Measurements from ENCODE around the gene BRD1.
"Not testable (repeated sequence)": the region's sequence is repeated elsewhere in the genome, so short reads cannot be mapped to it uniquely, and the experiment has no call there.

Gene BRD1

DNA sequence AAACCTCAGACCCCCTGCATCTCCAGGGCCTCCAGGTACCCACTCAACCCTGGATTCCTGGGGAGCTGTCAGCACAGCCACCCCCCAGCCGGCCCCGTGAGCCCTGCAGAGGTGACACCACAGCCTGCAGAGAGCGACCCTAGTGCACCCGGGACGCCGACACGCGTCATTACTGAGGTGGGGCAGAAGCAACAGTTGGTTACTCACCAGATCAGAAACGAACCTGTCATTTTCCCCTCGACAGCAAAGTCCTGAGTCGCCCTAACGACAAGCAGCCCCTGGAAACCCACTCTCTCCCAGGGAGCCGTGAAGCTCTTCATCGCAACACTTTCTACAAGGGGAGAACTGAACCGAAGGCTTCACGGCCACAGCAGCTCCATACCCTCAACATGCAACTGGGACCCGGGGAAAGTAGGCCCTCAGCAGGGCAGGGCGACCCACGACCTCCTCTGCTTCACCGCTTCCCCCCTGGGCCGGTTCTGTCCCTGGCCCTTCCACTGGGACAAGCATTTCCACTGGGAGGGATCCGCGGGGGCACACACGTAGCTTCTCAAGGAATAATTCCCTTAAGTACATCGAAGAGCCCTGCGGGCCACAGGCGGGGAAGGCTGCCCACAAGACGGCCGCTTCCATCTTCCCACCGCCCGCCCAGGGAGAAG lies 1.6 kb downstream of the BRD1 start:
- no peak for DNase-seq

DNA sequence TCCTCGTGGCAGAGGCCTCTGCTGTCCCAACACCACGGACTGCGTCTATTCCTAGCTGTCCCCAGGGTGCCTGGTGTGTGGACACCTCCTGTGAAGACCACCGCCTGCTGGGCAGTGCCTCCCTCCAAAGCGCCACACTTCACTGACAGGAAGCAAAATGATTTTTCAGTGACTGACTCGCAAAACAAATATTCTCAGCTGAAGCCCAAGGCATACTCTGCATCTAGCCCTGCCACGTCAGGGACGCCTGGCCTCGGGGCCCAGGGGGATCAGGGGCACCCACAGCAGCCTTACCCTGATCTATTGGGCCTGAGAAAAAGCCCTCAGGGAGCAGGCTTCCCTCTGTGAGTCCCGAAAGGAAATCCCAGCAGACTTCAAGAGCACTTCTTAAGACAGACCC lies 2.2 kb downstream of the BRD1 start:
- DNase-seq, result no peak

DNA sequence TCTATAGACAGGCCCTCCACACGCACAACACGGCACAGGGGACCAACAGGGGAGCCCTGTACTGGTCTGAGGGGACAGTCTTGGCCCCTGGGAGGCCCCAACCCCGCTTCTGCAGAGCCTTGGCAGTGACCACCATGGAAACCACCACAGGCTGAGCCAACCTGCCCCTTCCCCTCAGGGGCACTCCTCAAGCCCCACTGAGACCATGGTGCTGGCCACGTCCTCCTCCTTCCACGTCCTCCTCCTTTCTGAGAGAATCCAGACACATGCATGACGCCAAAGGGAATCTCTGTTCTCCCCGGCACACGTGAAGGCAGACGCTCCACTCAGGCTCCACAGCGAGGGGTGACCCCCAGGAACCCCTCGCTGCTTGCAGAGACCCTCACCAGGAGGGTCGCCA lies 2.7 kb downstream of the BRD1 start:
- DNase-seq, result no peak

DNA sequence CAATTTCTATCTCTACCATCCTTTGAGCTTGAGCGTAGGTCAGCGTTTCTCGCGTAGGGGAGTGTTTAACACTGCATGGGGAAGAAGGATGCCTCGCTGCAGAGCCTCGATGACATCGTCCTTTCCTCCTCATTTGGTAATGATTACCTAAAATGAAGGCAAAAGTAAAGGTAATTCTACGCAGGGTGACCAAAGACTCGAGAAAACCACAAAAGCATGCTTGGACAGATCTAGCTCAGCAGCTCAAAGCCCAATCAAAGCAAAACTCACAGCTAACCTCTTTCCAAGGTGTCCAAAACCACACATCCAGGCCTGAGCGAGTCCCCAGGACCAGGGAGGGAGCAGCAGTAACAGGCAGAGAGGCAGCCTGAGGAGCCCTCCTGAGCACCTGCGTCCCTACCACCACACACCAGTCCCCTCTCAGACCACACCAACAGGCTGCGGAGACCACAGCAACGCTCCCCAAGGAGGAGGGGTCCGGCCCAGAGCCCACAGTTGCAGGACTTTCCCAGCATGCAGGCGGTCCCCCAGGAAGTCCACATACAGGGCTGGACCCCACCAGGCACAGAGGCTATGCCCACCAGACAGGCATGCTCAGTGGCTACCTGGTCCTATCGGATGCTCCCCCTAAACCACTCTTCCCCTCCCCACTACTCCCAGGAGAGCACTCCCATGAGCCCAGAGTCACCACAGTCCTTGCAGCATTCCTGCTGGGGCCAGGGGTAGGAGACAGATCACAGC lies 3.3 kb downstream of the BRD1 start:
- DNase-seq, result no peak

DNA sequence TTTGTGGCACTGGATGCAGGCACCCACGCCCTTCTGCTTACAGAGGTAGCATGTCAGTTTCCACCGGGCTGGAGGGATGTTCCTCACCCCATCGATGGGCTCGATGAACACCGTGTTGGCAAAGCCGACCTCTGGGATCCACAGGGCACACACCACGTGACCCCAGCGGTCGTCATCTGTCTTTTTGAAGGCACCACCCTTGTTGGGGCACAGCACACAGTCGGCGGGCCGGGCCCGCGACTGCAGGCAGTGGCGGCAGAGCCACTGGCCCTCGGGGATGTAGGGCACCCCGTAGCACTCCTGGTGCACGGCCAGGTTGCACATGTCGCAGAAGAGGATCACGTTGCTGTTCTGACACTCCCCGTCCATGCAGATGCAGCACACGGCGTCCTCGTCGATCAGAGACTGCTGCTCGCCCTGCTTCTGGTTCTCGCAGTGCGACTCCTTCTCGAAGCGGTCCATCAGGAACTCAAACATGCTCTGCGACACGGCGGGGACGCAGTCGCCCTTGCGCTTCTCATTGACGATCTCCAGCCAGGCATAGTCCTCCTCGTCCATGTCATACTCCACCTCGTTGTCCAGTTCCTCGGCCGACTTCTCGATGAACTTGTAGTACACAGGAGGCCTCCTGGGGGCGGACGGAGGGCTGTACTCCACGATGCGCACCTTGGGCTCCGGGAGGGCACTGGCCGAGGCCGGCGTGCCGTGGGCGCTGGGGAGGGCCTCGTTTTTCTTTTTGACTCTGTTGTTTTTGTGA lies 4.2 kb downstream of the BRD1 start:
- DNase-seq, result no peak

DNA sequence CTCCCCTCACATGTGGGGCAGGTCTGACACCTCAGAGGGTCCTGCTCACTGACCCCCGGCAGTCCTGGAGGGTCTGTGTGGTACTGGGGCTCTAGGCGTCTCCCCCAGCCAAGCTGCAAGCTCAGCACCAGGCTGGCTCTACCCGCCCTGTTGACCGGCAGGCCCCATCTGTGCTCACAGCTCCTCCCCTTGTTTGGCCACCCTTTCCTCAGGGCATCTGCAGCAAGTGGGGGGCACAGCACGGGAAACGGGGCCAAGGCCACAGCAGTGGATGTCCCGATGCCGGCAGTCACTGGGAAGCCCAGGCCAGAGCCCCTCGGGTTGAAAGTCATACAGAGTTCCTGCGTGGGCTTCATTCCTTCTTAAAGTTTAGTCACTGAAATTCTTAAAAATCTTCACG lies 5.9 kb downstream of the BRD1 start:
- not testable (repeated sequence) for DNase-seq

DNA sequence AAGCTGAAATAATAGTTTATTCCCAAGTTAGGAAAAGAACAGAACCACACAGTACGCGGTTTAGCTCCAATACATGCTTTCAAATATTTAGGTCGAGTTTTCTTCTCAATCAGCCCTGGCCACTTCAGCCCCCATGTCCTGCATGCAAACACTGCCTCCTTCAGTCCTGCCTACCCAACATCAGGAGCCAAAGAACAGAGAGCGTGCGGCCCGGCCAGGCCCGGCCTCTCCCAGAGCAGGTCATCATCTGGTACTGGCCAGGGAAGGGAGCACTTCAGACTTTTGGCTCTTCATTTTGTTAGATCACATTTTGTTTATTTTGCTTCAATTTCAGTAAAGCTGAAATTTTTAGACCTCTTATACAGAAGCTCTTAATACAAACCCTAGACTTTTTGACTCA lies 6.7 kb downstream of the BRD1 start:
- no peak for DNase-seq

DNA sequence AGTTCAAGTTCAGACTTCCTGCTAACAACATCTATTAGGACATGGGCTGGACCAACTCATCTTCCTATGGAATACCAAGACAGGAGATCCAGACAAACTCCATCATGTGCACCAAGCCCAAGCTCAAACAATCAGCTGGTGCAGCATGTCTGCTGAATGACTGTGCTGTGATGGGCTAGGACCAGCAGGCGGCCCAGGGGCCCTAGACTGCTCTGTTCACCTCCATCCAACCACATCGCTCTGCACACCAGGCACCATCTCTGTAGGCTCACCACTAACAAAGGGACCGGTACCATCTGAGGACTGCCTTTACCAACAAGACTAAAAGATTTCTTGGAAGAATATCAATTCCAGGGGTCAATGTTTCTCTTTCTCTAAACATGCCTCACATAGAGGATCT lies 10.3 kb downstream of the BRD1 start:
- DNase-seq, result no peak

DNA sequence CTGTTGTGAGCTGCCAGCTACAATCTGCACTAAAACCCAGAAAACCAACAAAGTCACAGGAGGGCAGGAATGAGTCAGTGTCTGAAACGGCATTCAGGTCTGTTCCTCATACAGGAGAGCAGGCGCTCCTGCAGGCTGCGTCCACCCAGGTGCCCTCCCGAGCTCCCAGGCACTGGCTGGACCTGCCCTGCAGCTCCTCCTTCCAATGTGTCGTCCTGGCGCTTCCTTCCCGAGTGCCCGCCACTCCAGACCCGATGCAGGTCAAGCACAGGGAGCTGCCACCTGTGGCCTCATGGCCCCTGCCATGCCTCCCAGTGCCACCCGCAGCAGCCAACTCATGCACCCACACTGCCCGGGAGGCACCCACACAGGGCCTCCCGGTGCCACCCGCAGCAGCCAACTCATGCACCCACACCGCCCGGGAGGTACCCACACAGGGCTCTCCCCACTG lies 12.0 kb downstream of the BRD1 start:
- no peak for DNase-seq

DNA sequence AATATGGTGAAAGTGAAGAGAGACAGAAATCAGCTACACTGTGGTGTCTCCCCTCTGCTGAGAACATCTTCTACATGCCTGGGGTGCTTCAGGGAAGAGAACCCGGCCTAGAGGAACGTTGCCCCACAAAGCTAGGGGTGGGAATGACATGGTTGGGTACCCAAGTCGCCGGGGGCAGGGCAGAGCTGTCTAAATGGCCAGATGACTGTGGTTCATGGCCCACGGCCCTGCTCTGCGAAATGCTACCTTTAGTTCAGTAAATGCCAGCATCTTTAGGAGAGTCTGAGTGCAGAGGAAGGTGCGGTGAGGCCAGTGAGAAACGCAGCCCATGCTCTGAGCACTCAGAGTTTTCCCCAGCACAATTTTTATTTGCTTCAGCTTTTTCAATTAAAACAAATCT lies 12.8 kb downstream of the BRD1 start:
- no peak for DNase-seq

DNA sequence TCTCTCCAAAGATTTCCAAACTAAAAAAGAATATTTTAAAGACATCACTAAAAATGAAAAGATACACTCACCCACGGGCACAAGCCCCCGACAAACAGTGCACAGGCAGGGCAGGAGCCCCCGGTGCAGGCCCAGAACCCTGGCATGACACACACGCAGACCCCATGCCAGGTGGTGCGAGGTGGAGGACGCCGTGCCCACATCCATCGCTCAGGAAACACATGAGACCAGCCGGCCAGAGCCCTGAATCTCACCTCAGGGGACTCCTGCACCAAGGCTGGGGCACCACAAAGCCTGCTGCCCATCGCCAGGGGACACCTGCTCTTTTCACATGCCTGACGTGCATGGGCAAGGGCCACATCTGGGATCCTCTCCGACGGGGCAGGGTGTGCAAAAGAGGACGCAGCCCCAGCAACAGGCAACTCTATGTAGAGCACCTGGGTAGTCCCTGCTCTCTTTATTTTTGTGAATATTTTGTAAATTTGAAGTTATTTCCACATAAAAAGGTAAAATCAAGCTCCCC lies 13.4 kb downstream of the BRD1 start:
- no peak for DNase-seq

DNA sequence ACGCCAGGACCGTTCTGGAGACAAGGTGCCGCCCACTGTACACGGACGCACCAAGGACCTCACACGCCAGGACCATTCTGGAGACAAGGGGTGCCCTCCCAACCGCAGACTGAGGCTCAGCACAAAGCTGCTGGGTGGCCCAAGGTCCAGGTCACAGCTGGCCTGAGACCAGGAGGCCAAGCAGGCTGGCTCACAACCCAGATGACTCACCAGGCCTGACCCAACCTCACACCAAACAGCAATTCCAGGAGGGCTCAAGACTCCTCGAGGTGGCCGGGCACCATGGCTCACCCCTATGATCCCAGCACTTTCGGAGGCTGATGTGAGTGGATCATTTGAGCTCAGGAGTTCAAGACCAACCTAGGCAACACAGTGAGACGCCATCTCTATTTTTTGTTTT lies 14.8 kb downstream of the BRD1 start:
- DNase-seq, result no peak

DNA sequence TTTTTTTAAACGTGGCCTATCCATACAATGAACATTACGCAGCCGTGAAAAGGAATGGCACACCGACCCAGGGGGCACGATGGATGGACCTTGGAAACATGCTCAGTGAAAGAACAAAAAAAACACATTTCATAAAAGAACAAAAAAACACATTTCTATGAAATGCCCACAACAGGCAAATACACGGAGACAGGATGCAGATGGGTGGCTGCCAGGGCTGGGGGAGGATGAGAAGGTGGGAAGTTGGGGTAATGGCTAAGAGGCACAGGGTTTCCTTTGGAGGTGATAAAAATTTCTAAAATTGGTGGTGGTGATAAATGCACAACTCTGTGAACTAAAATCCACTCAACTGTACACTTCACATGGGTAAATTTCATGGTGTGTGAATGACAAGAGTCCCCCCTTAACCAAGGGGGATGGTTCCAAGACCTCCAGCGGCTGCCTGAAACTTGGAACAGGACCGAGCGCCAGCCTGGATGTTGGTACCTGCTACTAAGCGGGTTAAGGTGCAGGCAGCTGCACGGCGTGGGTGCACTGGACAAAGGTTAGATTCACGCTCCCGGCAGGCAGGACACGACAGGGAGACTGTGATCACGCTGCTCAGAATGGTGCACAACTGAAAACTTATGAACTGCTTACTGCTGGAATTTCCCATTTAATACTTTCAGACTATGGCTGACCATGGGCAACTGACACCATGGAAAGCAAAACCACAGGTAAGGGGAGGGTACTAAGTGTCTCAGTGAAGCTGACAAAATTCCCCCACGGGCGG lies 16.5 kb downstream of the BRD1 start:
- no peak for DNase-seq

DNA sequence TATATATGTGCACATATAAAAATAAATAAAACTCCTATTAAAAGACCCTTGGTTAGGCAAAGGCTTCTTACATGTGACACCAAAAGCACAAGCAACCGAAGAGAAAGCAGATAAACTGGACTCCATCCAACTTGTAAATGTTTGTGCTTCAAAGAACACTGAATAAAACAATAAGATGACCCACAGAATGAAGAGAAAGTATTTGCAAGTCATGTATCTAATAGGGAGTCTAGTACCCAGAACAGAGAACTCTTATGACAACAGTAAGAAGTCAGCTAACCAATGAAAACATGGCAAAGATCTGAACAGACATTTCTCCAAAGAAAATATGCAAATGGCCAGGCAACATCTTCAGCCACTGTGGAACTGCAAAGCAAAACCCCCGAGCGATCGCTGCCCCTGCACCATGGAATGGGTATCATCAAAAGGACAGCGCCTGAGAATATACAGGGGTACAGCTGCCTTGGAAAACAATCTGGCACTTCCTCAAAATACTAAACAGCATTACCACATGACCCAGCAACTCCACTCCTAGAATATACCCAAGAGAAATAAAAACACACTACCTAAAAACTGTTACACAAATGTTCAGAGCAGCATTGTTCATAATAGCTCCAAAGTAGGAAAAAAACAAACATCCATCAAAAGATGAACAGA lies 17.2 kb downstream of the BRD1 start:
- no peak for DNase-seq

DNA sequence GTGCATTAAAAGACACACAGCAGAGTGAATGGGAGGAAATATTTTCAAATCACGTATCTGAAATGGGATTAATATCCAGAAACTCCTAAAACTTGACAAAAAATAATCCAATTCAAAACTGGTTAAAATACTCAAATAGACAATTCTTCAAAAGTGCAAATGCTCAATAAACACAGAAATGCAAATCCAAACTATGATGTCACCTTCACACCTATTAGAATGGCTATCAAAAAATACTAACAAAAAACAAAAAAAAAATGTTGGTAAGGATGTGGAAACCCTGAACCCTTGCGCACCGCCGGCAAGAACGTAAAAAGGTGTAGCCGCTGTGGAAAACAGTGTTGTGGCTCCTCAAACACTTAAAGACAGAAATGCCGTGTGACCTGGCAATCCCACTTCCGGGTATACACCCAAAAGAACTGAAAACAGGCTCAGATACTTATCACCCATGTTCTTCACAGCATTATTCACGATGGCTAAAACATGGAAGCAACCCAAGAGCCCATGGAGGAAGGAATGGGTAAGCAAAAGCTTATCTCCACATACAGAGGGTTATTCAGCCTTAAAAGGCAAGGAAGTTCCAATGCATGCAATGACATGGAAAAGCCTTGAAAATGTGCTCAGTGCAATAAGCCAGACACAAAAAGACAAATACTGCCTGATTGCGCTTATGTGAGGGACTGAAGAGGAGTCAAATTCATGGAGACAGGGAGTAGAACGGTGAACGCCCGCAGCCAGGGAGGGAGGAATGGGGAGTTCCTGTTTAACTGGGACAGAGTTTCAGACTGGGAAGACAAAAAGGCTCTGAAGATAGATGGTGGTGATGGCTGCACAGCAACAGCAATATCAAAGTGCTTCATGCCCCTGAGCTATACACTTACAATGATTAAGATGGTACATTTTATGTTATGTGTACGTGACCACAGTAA lies 19.6 kb downstream of the BRD1 start:
- DNase-seq, result no peak

DNA sequence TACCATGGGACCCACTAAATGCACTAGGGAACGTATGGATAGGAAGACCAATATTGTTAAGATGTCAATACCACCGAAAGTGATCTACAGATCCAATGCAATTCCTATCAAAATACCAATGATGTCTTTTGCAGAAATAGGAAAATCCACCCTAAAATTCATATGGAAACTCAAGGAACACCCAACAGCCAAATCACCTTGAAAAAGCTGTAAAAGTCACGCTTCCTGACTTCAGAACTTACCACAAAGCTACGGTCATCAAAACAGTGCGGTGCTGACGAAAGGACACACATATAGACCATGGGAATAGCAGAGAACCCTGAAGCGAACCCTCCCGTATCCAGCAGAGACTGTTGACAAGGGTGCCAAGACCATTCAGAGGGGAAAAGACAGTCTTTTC lies 20.5 kb downstream of the BRD1 start:
- DNase-seq, result no peak

DNA sequence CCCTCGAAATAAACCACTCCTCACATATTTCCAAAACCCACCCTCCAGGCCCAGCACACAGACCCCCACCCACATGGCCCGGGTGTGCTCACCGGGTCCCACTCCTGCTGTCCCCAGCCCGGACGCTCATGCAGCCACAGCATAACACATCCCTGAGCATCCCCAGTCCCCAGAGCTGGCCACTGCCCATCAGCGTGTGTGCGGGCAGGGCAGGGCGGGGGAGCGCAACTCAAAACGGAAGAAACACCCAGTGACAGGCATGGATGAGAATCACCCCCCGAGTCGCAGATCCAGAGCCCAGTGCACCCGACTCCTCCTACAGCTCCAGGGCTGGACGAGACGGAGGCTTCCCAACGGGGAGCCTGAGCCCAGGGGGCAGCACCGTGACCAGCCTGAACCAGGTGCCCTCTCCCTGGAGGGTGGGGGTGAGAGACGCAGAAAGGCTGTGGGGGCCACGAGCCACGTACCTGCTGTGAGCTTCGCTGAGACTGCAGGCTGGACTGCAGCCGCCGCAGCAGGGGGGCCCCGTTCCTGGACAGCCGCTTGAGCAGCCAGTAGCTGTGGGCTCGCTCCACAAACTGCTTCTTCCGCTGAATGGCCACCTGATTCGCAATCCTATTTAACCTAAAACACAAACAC lies 23.8 kb downstream of the BRD1 start:
- no peak for DNase-seq

DNA sequence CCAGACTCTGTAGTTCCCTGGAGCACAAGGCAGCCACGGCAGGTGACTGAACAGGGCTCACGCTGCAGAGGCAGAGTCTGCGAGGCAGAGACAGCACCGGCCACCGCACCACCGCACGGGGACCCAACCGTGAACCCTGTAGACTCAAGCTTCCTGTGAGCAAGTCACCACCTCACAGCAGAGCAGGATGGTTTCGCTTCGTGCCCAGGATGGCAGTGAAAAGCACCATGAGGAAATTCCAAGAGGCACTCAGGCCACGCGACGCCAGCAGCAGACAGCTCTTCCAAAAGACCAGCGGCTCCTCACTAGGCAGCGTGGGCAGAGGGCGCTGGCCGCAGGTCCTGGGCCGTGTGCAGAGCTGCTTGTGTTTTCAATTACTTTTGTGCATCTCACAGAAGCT lies 24.5 kb downstream of the BRD1 start:
- DNase-seq, result no peak

DNA sequence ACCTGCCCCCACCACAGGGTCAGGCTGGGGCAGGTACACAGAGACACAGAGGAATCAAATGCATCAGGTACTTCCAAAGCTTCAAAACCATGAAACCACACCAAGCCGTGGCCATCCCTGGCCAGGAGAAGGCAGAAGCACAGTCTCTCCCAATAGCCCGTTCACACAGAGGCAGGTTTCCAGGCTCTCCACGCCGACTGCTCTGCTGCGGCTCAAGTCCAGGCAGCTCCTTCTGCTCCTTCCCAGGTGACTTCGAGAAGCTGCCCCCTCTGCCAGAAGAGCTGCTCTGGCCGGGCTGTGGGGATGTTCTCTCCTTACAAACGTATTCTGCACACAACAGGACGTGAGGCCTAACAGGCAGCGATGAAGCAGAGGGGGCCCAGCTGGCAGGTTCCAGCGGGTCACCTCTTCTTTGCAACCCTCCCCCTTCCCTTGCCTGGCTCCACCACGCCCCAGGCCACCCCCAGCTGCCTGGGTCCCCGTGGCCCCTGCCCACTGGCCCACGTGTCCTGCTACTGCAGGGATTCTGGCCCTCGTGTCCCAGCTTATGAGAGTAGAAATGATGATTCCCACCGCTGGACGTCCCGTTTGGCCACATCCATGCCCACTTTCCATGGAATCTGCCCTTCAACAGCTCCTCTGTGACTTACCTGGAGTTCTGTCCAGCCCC lies 26.1 kb downstream of the BRD1 start:
- no peak for DNase-seq
